HG03354 (cell line): ENCODE measurements around the gene PALLD.
A peak's percentile ranks its signal among the peaks of the same experiment; 100 is the strongest.

ENCODE experiments used
- ATAC-seq: cut with Tn5 transposase; IDR thresholded peaks from one replicate; pipeline ENCODE4 v1.9.1; 2021; ENCODE audit warnings: mild to moderate bottlenecking; ENCODE audit not compliant: unreplicated experiment, poor library complexity, severe bottlenecking

Gene PALLD

GRCh38 chr4:168852387-168852786 is 355.5 kb downstream of the PALLD start:
- ATAC-seq: peak; percentile 5

DNA sequence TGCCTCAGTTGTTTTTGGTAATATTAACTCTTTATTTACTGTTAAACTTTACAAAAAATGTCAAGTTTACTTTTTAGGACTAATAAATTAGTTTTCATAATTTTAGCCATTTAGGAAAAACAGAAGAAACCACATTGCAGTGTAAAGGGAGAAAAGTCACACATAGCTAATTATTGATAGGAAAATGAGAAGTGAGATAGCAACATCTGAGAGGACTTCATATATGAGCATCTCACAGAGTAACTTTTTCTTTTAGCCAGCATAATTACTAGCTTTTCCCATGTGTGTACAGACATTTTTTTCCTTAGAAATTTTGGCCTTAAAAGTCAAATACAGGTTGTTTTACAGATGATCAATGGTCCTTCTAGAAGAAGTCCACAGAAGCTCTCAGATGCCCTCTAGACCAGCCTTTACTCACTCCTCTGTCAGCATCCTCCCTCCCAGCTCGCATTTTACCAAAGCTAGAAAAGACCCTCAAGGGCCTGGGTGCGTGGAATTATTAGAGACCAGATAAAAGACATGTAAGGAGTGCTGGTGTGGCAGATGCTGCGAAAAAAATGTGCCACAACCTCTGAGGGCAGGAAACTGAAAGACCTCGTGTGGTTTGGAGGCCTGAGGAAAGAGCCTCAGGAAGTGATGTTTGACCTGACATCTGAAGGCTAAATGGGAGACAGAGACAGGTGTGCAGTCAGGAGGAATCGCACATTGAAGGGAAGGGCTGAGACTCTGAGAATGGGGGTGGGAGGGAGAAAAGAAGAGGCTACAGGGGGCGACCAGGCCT is 356.3 kb downstream of the PALLD start:
- ATAC-seq: peak; percentile 84

GRCh38 chr4:168853770-168854169 is 356.9 kb downstream of the PALLD start:
- peak; percentile 44 for ATAC-seq

DNA sequence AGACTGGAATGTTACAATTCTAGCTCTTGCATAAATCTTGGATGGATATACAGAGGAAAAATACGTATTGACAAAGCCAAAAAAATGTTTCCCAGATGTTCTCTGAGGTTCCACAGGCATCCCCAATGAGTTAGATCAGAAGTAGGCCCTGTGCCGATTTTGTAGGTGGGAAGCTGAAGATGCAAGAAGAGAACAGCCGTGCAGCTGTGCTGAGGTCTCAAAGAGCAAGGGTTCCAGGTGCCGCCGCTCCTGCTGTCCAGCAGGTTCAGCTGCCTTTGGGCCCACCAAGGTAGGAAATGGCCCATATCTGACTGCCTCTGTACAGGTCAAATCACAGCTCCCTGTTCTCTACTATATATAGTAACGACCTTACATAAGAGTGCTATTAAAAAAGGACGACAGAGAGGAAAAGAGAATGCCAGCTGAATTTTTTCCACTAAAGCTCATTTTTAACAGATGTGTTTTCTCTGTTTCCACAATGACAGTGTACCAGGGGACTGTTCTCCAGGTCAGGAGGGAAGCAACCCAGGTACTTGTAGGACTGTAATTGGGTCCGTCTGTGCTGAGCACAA is 357.6 kb downstream of the PALLD start:
- no peak for ATAC-seq

DNA sequence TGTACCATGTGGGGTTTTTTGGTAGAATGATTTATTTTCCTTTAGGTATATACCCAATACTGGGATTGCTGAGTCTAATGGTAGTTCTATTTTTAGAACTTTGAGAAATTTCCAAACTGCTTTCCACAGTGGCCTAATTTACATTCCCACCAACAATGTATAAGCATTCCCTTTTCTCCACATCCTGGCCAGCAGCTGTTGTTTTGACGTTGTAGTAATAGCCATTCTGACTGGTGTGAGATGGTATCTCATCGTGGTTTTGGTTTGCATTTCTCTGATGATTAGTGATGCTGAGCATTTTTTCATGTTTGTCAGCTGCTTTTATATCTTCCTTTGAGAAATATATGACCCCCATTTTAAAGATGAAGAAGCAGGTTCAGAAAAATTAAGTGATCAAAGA is 359.5 kb downstream of the PALLD start:
- ATAC-seq: no peak

GRCh38 chr4:168857009-168857408 is 360.2 kb downstream of the PALLD start:
- ATAC-seq: no peak

DNA sequence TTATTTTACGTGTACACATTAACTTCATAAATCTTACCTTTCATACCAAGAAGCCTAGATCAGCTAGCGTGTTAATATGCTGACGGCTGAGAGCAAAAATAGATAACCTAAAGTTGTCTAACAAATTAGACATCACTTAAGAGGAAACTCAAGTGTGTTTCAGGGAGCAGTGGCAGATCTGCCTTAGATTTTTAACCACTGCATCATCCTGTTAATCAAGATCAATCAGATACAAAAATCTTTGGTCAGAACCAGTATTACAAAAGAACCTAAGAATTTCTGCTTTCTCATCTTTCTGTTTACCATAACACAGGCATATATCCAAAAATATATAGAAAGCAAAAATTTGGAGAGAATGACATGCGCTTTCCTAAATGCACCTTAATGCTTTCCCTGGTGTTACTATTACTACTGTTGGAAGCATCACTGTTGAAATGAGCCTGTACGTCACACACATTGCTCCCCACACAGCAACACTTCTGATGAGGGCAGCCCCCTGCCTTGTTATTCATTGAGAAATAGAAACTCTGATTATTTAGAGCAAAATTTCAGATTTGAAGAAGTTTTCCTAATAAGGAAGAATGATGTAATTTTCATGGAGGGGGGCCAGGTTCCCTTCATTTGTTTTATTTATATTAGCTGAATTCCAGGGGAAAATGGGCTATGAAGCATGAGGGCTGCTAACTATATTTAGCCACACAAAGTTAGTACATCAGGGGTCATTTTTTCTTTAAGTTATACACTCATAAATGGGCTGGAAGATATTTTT is 360.9 kb downstream of the PALLD start:
- no peak for ATAC-seq

DNA sequence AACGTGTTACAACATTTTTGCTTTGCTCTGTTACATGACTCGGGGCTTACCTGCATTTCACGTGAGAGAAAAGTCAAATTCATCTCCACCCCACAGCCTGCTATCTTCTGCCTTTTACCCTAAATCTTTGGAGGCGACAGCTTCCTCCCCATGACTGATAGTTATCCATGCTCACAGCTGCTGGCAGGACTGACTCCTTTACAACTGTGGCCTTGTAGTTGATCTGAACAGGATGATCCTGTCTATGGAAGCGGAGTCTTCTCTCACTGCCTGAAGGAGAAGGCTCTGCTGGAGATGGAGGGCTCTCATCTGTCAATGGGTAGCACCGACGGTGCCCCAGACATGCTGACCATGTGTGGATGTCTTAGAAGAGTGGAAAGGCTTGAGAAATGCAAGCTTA is 362.2 kb downstream of the PALLD start:
- no peak for ATAC-seq

DNA sequence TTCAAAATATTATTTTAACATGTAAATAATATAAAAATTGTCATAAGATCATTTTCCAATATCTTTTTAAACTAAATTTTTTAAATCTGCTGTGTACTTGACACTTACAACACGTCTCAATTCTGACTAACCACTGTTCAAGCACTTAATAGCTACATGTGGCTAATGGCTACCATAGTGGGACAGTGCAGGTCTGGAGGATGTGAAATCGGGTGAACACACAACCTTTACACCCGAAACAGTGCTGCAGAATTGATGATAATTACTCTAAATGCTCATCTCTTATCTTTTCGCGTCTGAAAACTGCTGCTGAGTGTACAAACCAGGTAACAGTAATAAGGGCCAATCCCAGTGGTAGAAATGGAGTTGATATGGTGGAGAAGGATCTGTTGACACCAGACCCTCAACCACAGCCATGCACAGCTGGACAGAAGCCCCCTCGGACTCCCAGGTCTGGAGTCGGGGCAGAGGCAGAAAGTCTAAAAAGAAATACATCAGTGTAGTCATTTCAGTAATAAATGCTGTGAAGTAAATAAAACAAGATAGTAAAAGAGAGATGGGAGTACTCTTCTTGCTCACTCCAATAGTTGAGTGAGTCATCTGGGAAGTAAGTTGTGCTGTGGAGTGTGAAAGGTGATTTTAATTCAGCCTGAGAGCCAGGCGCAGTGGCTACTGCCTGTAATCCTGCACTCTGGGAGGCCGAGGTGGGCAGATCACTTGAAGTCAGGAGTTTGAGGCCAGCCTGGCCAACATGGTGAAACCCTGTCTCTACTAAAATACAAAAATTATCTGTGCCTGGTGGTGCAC is 363.2 kb downstream of the PALLD start:
- ATAC-seq: peak; percentile 93

DNA sequence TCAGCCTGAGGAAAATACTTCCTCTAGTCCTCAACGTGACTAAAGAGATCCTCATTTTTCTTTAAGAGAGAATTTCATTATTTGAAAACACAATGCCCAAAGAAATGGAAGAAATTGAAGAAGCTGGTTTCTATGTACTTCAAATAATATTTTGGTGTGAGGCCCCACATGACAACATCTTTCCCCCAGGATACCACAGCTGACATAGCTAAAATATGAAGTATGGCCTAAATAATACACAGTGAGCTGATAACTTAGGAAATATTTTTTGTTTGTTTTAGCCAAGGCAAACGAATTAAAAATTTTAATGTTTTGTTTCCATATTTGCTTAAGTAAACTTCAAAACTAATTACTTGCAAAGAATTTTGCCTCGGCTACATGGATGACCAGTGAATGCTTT is 364.0 kb downstream of the PALLD start:
- ATAC-seq: no peak

GRCh38 chr4:168863719-168864647 is 367.1 kb downstream of the PALLD start:
- no peak for ATAC-seq

- no peak for ATAC-seq
These were observed 368.1 kb downstream of the PALLD start for GRCh38 chr4:168864821-168865541.

- no peak for ATAC-seq
These were observed 369.0 kb downstream of the PALLD start for GRCh38 chr4:168865854-168866253.

GRCh38 chr4:168866635-168867034 is 369.8 kb downstream of the PALLD start:
- no peak for ATAC-seq

DNA sequence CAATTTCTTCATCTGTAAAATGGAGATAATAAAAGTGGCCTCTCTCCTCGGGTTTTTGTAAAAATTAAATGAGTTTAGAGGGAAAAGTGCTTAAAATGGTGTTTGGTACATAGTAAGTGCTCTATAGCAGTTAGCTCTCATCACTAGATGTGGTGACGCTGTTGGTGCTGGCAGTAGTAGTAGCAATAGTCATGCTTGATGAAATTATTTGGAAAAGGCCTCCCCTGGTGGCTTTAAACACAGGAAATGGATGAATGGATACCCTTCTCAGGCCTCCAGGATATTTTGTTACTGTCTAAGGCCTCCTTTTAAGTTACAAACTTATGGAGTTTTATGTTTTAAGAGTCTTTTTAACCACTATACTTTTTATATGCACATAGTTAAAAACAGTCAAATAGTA is 370.3 kb downstream of the PALLD start:
- no peak for ATAC-seq

DNA sequence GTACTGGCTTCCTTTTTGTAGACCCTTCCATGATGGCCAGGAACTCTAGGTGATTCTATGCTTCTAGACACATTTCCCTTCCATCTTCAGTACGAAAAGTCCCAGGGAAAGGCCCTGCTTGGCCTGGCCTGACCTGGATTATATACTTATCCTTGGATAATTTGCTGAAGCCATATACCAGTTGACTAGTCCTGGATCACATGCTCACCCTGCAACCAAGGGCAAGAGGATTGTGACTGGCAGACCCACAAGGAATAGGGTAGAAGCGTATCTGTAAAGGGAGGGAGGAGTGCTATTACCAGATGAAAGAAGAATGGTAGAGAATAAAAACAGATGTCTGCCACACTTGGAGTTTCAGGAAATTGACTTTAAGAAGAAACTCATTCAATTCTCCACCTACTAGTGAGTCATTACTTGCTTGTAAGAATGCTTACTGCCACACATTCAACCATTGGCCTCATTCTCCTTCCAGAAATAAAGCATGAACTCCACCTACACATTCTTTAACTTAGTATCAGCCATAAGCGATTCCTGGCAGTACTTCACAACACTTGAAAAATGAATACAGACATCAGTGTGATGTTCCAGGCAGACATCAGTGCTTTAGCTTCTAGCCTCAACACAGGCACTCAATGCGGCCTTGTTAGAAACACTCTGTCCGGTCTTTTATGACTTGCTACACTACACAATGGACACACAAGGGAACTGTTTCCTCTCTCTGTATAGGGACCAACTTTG is 371.4 kb downstream of the PALLD start:
- no peak for ATAC-seq

DNA sequence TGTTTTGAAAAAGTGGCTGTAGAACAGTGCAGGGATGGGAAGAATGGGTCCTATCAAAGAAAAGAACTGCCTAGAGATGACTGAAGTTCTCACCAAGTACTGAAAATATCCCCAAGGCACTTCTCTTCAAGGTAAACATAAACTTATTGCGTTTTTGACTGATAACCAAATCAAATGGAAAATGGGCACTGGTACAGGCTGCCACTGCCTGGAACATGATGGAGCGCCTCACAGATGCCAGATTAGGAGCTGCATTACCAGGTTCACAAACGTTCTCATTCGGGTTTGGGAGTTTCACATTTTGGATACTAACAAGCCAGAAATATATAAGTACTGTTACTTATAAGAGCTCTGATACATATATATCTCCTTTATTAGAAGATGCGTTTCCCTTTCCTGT is 371.9 kb downstream of the PALLD start:
- ATAC-seq: no peak

- ATAC-seq: no peak
These were observed 373.2 kb downstream of the PALLD start for GRCh38 chr4:168870004-168870403.
